ENCODE measurements around the gene RERE. TPM values are rescaled to one million over a fixed set of nuclear protein-coding genes. Genes with fewer than 3 reads are reported as not detected.

Gene RERE
- polyA plus RNA-seq, 1 of the 3 experiments (the other 2 are of a cell fraction) = 8.1 TPM

- no peak for TF ChIP-seq NRF1 (IDR thresholded peaks at IDR 0.05; ENCODE audit: low read depth, low read length)
- no peak for TF ChIP-seq SIN3A (IDR thresholded peaks at IDR 0.05; ENCODE audit: borderline replicate concordance, low read depth, low read length)
- no peak for TF ChIP-seq GATA2 (CRISPR knock-in tag; IDR thresholded peaks at IDR 0.05)
- TF ChIP-seq PBX3 (IDR thresholded peaks at IDR 0.05) = no peak
- no peak for TF ChIP-seq FOXJ3 (CRISPR knock-in tag; IDR thresholded peaks at IDR 0.05)
- TF ChIP-seq ZBTB33 (IDR thresholded peaks at IDR 0.05; ENCODE audit: borderline replicate concordance, low read depth) = no peak
- no peak for TF ChIP-seq JUND (IDR thresholded peaks at IDR 0.05)
- no peak for TF ChIP-seq RAD21 (IDR thresholded peaks at IDR 0.05; ENCODE audit: low read length)
Observed at GRCh38 chr1:8691662-8692061, 125.8 kb downstream of the RERE start (continued).

GRCh38 chr1:8690253-8690525 is 127.3 kb downstream of the RERE start:
- Histone ChIP-seq H3K4me1 (ENCODE audit: control insufficient read depth in 1 of 2, insufficient read depth in 2 of 2, low read depth in 1 of 2, low read length in 1 of 2) (peaks cover 5 to 13% of the 10 kb centered on the region in 2 experiments; a peak in 3 of 4 replicates), H2AFZ (ENCODE audit: low read depth) (no peak overlapping the region), H4K20me1 (ENCODE audit: insufficient read depth) (peaks cover 10% of the 10 kb centered on the region; the same call in 1 of the 2 replicates), H3K27me3 (ENCODE audit: insufficient read depth) (no peaks in the 10 kb centered on the region), H3K79me2 (ENCODE audit: insufficient read depth) (peaks cover 83% of the 10 kb centered on the region), H3K36me3 (replicated peaks in 1 of 2; ENCODE audit: control insufficient read depth in 1 of 2, insufficient read depth in 2 of 2, low read length in 1 of 2) (no peaks in the 10 kb centered on the region), H3K4me3 (ENCODE audit: low read depth in 2 of 2, low read length in 1 of 2) (no peak overlapping the region), H3F3A (replicated peaks; ENCODE audit: insufficient read depth) (no peaks in the 10 kb centered on the region), H3K4me2 (no peak overlapping the region), H3K9me2 (no peaks in the 10 kb centered on the region), H3K27ac (ENCODE audit: low read depth in 2 of 2, low read length in 1 of 2) (no peak overlapping the region), H3K9ac (no peak overlapping the region), H3K9me3 (no peaks in the 10 kb centered on the region)
- WGBS (ENCODE audit: low lambda C conversion rate) = 97% methylated on average over 4 of the region's 4 CpGs
- POLR2A ChIA-PET = no interaction called here
- CTCF ChIA-PET = interaction anchor here (1.0 to 1.3 kb wide), 2 partner anchors 8 to 18 kb away, joined by 4 to 6 read pairs; no protein-coding TSS in a partner anchor
- no peak for TF ChIP-seq RCOR1 (IDR thresholded peaks at IDR 0.05; ENCODE audit: low read length)
- TF ChIP-seq USF1 (IDR thresholded peaks at IDR 0.05; ENCODE audit: borderline replicate concordance, low read depth) = no peak
- no peak for TF ChIP-seq MEF2A (IDR thresholded peaks at IDR 0.05; ENCODE audit: borderline replicate concordance, low read depth)
- TF ChIP-seq RAD21 (IDR thresholded peaks at IDR 0.05; ENCODE audit: low read length) = no peak
- no peak for TF ChIP-seq MXI1 (IDR thresholded peaks at IDR 0.05; ENCODE audit: low read depth, low read length)
- no peak for TF ChIP-seq CHD2 (IDR thresholded peaks at IDR 0.05; ENCODE audit: low read length, partially characterized antibody)
- no peak for TF ChIP-seq ZBTB33 (IDR thresholded peaks at IDR 0.05; ENCODE audit: borderline replicate concordance, low read depth)
- no peak for TF ChIP-seq GABPA (IDR thresholded peaks at IDR 0.05; ENCODE audit: low read depth)
- no peak for TF ChIP-seq FOXJ3 (CRISPR knock-in tag; IDR thresholded peaks at IDR 0.05)
- no peak for TF ChIP-seq EP300 (IDR thresholded peaks at IDR 0.05; ENCODE audit: borderline replicate concordance in 1 of 2, low read depth in 1 of 2, low read length in 1 of 2)
- no peak for TF ChIP-seq IRF3 (IDR thresholded peaks at IDR 0.05; ENCODE audit: low read depth, low read length)
- no peak for TF ChIP-seq FOSL2 (IDR thresholded peaks at IDR 0.05; ENCODE audit: borderline replicate concordance, low read depth)
- TF ChIP-seq RXRA (IDR thresholded peaks at IDR 0.05; ENCODE audit: borderline replicate concordance, low read depth) = no peak
- no peak for TF ChIP-seq SMC3 (IDR thresholded peaks at IDR 0.05; ENCODE audit: low read depth, low read length)
- no peak for TF ChIP-seq CTCF (IDR thresholded peaks at IDR 0.05)
- no peak for TF ChIP-seq NFIC (IDR thresholded peaks at IDR 0.05; ENCODE audit: borderline replicate concordance)
- TF ChIP-seq RFX5 (IDR thresholded peaks at IDR 0.05; ENCODE audit: low read length) = no peak
- no peak for TF ChIP-seq POLR2AphosphoS5 (IDR thresholded peaks at IDR 0.05; ENCODE audit: low read depth, low read length)
- no peak for TF ChIP-seq SIN3A (IDR thresholded peaks at IDR 0.05; ENCODE audit: borderline replicate concordance, low read depth, low read length)
- DNase-seq = no peak

Measured in SK-N-SH (cell line).